GM12872 (cell line): ENCODE results near the gene CACNA2D3.

Experiments used
- CTCF ChIP-seq: IDR thresholded peaks from 3 replicates; pipeline ENCODE4 v1.5.1; 2011; ENCODE audit warnings: low read depth, mild to moderate bottlenecking, low read length, moderate library complexity; ENCODE audit not compliant: insufficient read depth

The CACNA2D3 gene

GRCh38 chr3:54800478-54800877 lies 678.1 kb downstream of the CACNA2D3 start:
- TF ChIP-seq CTCF = no peak

- no peak for TF ChIP-seq CTCF
Measured at GRCh38 chr3:54801977-54802376, 679.6 kb downstream of the CACNA2D3 start.

- no peak for TF ChIP-seq CTCF
Measured at GRCh38 chr3:54810401-54810800, 688.0 kb downstream of the CACNA2D3 start.

- TF ChIP-seq CTCF = no peak
Measured at GRCh38 chr3:54814224-54814623, 691.9 kb downstream of the CACNA2D3 start.

GRCh38 chr3:54817628-54818027 lies 695.3 kb downstream of the CACNA2D3 start:
- TF ChIP-seq CTCF = no peak

- TF ChIP-seq CTCF = no peak
Measured at GRCh38 chr3:54818486-54818885, 696.1 kb downstream of the CACNA2D3 start.

GRCh38 chr3:54818942-54819341 lies 696.6 kb downstream of the CACNA2D3 start:
- no peak for TF ChIP-seq CTCF

- TF ChIP-seq CTCF = no peak
Measured at GRCh38 chr3:54819946-54820345, 697.6 kb downstream of the CACNA2D3 start.
